Measurements from ENCODE around the gene RCAN1. TPM values are rescaled to one million over a fixed set of nuclear protein-coding genes. Genes with fewer than 3 reads are reported as not detected.

Gene RCAN1
- total RNA-seq (2014; rRNA removed; shearing (Covaris generic); ENCODE audit: low replicate concordance), result 5.6 and 6.3 TPM in 2 replicates

DNA sequence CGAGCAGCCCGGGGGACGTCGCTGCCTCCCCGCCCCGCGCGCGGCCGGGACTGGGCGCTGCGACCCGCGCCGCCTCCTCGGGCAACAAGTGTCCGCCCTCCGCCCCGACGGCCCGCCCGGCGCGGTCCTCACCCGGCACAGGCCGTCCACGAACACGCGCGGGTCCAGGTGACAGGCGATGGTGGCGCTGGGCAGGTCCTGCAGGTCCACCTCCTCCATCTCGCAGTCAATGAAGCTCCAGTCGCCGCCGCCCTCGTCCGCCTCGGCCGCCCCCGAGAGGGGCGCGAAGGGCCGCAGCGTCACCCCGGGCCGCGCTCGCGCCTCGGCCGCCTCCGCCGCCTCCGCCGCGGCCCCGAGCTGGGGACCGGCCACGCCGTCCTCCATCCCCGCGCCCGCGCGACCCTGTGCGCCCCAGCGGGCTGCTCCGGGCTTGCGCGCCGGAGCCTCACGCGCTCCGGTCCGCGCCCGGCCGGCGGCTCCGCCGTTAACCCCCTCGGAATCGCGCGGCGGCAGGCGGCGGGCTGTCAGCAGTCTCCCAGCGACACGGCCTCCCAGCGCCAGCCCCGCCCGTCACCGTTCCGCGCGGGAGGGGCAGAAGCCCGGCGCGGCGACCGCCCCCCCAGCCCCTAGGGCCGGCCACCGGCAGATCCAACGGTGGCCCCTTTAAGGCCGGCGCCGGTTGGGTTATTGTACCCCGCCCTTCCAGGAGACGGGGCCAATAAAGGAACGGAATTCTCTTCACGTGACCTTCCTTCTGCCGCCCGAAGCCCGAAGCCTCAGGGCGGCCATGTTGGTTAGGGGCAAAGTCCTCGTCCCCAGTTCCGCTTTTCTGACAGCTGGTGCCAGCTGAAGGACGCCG, at the start of gene RCAN1:
Gene RCAN1, minus strand, starts transcription at position 486 of the 859 bp plus-strand sequence. Its CDS starts 102 bp downstream, at position 384.
- in situ Hi-C loops (cut with HindIII; ENCODE audit: low pct_unique_long_range_greater_than_20kb, low sequenced_read_pairs), result no loop called here
- peak; percentile 90 for DNase-seq (ENCODE audit: low read depth)

DNA sequence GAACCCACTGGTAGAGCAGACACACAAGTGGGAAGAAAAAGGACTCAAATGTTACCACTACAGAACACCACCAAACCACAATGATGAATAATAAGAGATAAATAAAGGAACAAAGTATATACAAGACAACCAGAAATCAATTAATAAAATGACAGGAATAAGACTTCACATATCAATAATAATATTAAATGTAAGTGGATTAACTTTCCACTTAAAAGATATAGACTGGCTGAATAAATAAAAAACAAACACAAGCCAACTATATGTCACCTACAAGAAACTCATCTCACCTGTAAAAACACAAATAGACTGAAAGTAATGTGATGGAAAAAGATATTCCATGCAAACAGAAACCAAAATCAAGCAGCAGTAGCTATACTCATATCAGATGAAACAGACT, 46.9 kb upstream of the RCAN1 start:
- in situ Hi-C loops (cut with HindIII; ENCODE audit: low pct_unique_long_range_greater_than_20kb, low sequenced_read_pairs), result no loop called here
- no peak for DNase-seq (ENCODE audit: low read depth)

DNA sequence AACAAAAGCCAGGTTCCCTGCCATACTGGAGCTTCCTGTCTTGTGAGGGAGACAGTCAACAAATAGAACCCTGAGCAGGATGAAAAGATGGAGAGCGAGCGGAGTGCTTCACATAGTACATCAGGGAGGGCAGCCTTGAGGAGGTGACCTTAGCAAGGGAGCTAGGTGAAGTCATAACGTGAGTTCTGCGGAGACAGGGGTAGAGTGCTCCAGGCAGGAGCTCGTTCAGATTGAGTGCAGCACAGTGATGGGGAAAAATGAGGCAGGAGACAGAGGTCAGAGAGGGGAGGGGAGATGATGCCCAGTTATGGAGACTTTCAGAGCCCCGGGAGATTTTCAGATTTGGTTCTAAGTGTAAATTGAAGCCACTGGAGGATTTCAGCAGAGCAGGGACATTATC, 38.6 kb upstream of the RCAN1 start:
- in situ Hi-C loops (cut with HindIII; ENCODE audit: low pct_unique_long_range_greater_than_20kb, low sequenced_read_pairs), result no loop called here
- DNase-seq (ENCODE audit: low read depth), result no peak

DNA sequence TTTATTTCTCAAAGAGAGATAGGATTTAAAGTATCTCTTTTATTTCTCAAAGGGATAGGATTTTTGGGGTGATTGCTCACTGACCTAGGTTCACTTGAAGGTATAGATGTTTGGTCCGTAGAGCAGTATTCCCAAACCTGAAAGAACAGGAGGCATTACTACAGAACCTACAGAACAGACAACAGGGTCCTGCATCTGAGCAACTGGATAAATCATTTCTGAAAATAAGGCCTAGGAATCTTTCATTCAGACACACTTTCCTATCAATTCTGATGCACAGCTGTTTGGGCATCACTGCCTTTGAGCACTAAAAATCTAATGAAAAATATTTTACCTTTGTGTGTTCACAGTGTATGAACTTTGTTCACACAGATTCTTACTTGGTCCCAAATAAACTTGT, 36.7 kb upstream of the RCAN1 start:
- no peak for DNase-seq (ENCODE audit: low read depth)
- in situ Hi-C loops (cut with HindIII; ENCODE audit: low pct_unique_long_range_greater_than_20kb, low sequenced_read_pairs), result no loop called here

DNA sequence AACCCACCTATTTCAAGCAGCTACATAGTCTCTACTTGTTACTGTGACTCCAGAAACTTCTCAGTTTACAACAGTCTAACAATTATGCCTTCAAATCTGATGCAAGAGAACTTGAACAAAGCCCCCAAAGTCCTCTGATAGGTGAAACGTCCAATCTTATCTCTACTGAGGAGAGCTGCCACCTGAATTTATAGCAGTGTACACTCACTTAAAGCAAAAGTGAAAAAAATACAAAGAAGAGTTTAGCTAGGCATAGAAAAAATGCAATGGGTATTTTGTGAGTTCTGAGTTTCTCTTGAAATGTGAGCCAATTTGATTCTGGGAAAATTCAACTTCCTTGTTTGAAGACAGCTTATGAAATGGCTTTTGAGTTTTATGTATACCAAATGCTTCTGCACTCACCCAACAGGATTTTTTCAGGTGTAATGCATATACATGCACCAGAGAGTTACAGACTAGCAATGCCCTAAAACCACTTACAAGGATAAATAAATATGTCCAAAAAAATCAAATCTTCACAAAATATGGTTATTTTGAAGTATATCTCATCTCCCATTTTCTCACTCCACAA, 36.0 kb upstream of the RCAN1 start:
- in situ Hi-C loops (cut with HindIII; ENCODE audit: low pct_unique_long_range_greater_than_20kb, low sequenced_read_pairs), result no loop called here
- no peak for DNase-seq (ENCODE audit: low read depth)

GRCh38 chr21:34649400-34649799, 34.5 kb upstream of the RCAN1 start:
- in situ Hi-C loops (cut with HindIII; ENCODE audit: low pct_unique_long_range_greater_than_20kb, low sequenced_read_pairs), result no loop called here
- no peak for DNase-seq (ENCODE audit: low read depth)

GRCh38 chr21:34648739-34649297, 33.9 kb upstream of the RCAN1 start:
- DNase-seq (ENCODE audit: low read depth), result no peak
- in situ Hi-C loops (cut with HindIII; ENCODE audit: low pct_unique_long_range_greater_than_20kb, low sequenced_read_pairs), result no loop called here

DNA sequence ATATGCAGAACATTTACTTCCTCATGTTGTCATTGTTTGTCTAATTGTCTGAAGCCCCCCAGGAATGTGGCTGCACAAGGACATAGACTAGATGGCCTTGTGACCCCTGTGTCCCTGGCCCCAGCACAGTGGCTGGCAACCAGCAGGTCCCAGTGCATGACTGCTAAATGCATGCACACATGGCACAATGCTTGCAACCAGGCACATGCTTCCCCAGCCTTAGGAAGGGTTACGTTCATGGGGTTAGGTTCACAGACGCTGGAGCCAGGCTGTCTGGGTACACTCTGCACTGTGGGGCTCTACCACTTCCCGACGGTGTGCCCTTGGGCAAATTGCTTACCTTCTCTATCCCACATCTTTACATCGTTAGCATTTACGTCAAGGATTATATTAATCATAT, 32.6 kb upstream of the RCAN1 start:
- in situ Hi-C loops (cut with HindIII; ENCODE audit: low pct_unique_long_range_greater_than_20kb, low sequenced_read_pairs), result no loop called here
- DNase-seq (ENCODE audit: low read depth), result no peak

- DNase-seq (ENCODE audit: low read depth), result no peak
- in situ Hi-C loops (cut with HindIII; ENCODE audit: low pct_unique_long_range_greater_than_20kb, low sequenced_read_pairs), result no loop called here
Observed at GRCh38 chr21:34644825-34645224, 29.9 kb upstream of the RCAN1 start.

DNA sequence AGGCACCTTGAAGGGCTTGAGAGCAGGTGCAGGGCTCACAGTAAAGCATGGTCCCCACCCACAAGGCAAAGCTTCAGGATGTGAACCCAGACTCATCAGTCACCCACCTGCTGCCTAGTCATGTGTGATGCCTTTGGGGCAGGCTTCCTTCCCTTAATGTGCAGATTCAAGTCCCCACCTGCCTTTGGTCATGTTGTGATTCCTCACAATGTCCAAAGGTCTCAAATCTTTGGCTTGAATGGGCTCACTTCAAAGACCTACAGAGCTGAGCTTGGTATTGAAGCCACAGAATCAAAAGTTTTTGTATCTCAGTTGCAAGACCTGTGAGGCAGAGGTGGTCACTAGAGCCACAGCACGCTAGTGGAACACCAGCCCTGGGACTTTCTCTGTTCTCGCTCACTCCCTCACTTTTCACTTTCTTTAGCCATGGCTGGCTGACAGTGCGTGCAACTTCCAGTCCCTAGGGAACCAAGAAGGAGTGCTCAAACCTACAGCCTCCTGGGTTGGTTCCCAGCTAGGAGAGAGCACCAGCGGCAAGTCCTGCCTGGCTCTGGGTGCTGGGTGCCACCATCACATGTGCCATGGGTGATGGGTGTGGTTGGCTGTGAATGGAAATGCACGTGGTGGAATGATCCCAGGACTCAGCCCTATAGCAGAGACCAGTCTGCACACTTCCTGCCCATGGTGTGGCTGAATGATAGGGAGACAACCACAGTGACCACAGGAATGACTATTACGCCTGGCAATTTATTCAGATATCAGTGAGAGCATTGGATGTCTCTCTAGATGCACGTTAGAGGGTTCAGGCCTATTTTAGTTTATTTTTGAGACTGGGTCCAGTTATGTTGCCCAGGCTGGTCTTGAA, 27.5 kb upstream of the RCAN1 start:
- in situ Hi-C loops (cut with HindIII; ENCODE audit: low pct_unique_long_range_greater_than_20kb, low sequenced_read_pairs), result no loop called here
- no peak for DNase-seq (ENCODE audit: low read depth)

GRCh38 chr21:34640858-34641257, 25.9 kb upstream of the RCAN1 start:
- in situ Hi-C loops (cut with HindIII; ENCODE audit: low pct_unique_long_range_greater_than_20kb, low sequenced_read_pairs), result no loop called here
- no peak for DNase-seq (ENCODE audit: low read depth)

DNA sequence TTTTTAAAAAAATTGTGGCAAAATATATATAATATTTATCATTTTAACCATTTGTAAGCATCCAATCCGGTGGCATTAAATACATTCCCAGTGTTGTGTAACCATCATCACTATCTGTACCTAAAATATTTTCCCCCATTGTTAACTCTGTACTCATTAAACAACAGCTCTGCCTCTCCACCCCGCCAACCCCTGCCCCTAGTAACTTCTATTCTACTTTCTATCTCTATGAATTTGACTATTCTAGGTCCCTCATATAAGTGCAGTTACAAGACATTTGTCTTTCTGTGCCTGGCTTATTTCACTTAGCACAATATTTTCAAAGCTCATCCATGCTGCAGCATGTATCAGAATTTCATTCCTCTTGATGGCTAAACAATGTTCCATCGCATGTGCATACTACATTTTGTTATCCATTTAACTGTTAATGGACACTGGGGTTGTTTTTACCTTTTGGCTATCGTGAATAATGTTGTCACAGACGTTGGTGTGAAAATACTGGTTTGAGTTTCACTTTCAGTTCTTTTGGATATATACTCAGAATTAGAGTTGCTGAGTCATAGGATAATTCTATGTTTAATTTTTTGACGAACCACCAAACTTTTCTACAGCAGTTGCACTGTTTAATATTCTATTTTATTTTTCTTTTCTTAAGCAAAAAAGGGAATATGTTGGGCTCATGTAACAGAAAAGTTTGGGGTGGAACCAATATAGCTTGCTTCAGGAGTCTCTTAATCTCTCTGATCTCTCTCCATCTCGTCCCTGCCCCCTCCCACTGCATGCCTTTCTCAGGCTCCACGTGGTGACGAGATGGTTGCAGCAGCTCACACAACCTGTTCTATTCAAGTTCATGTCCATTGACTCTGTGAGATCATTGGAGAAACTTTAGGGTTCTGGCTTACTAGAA, 25.2 kb upstream of the RCAN1 start:
- in situ Hi-C loops (cut with HindIII; ENCODE audit: low pct_unique_long_range_greater_than_20kb, low sequenced_read_pairs), result no loop called here
- no peak for DNase-seq (ENCODE audit: low read depth)

DNA sequence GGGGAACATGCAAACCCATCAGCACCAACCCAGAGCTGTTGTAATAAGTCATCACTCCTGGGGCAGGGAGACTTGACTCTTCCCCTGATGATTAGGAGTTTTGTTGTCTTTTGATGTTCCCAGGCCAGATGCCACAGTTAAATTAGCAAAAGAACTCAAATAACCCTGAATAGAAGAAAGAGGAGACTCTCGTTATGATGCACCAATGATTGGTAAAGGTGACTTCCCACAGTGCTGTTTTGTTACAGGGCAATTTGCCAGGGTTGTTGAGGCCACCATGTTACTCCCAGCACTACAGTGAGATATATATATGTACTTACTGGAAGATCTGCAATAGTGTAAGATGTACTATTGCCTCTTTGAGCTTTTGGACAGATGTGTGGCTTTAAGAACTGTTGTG, 24.3 kb upstream of the RCAN1 start:
- no peak for DNase-seq (ENCODE audit: low read depth)
- in situ Hi-C loops (cut with HindIII; ENCODE audit: low pct_unique_long_range_greater_than_20kb, low sequenced_read_pairs), result no loop called here

DNA sequence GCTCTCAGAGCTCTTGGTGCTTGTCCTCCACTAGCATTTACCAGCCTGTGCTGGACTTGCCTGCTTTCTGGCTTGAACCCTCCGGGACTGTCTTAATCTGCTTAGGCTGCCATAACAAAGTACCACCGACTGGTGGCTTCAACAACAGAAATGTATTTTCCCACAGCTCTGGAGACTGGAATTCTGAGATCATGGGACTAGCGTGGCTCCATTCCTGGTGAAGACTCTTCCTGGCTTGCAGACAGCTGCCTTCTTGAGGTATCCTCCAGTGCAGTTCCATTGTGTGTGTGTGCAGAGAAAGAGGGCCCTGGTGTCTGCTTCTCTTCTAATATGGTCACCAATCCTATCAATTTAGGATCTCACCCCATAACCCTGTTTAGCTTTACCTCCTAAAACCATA, 22.0 kb upstream of the RCAN1 start:
- no peak for DNase-seq (ENCODE audit: low read depth)
- in situ Hi-C loops (cut with HindIII; ENCODE audit: low pct_unique_long_range_greater_than_20kb, low sequenced_read_pairs), result no loop called here

GRCh38 chr21:34635307-34635706, 20.4 kb upstream of the RCAN1 start:
- no peak for DNase-seq (ENCODE audit: low read depth)
- in situ Hi-C loops (cut with HindIII; ENCODE audit: low pct_unique_long_range_greater_than_20kb, low sequenced_read_pairs), result no loop called here

GRCh38 chr21:34632498-34632897, 17.6 kb upstream of the RCAN1 start:
- DNase-seq (ENCODE audit: low read depth), result no peak
- in situ Hi-C loops (cut with HindIII; ENCODE audit: low pct_unique_long_range_greater_than_20kb, low sequenced_read_pairs), result no loop called here

GRCh38 chr21:34630536-34631143, 15.7 kb upstream of the RCAN1 start:
- in situ Hi-C loops (cut with HindIII; ENCODE audit: low pct_unique_long_range_greater_than_20kb, low sequenced_read_pairs), result no loop called here
- DNase-seq (ENCODE audit: low read depth), result peak; percentile 35
